SK-N-SH (cell line): ENCODE measurements around the gene SPANXN4. TPM values are rescaled to one million over a fixed set of nuclear protein-coding genes. Genes with fewer than 3 reads are reported as not detected.

ENCODE experiments used
- CTCF ChIA-PET: fragments of 300-600, 350-600 bp; formaldehyde crosslinking; extraction: SDS; loops from one replicate; lab custom pipeline; 2021; lab: Yijun Ruan, JAX
- POLR2A ChIA-PET: fragments of 350-600 bp; sonication (Branson Sonifier 250); formaldehyde crosslinking; extraction: SDS; loops from one replicate; lab custom pipeline; 2020; ENCODE audit warnings: antibody characterized with exemption, inconsistent platforms; lab: Yijun Ruan, JAX
- DNase-seq: peaks from one replicate; pipeline ENCODE4 v3.0.0; 2012
- H2AFZ ChIP-seq: fragments of 200-600 bp; sonication (generic); 2 replicates; pipeline ENCODE4 v1.8.1; 2016; ENCODE audit warnings: antibody characterized with exemption, mild to moderate bottlenecking, low read depth
- H3F3A ChIP-seq: fragments of 200-600 bp; sonication (generic); replicated peaks from 2 replicates; pipeline ENCODE3; 2016; ENCODE audit warnings: antibody characterized with exemption, mild to moderate bottlenecking; ENCODE audit not compliant: insufficient read depth
- H3K27ac ChIP-seq, 2 experiments: fragments of 200-500 bp in 1 of 2; fragments of 200-600 bp in 1 of 2; sonication (Bioruptor generic) in 1 of 2; sonication (generic), shearing (Covaris generic) in 1 of 2; 2 replicates each; pipeline versions ENCODE4 v1.5.1 to v1.6.1; 2014 to 2016; ENCODE audit warnings: low read depth in 2 of 2, inconsistent platforms in 1 of 2, low read length in 1 of 2, mild to moderate bottlenecking in 1 of 2, mixed read lengths in 1 of 2
- H3K27me3 ChIP-seq: fragments of 200-600 bp; sonication (generic), shearing (Covaris generic); 2 replicates; pipeline ENCODE4 v1.6.1; 2016; ENCODE audit warnings: mixed run types; ENCODE audit not compliant: insufficient read depth
- H3K36me3 ChIP-seq, 2 experiments: fragments of 200-500 bp in 1 of 2; fragments of 200-600 bp in 1 of 2; sonication (Bioruptor generic) in 1 of 2; sonication (generic) in 1 of 2; replicated peaks in 1 of 2; 2 replicates each; pipeline versions ENCODE3 to v1.5.1; 2014 to 2016; ENCODE audit warnings: low read length in 1 of 2, mild to moderate bottlenecking in 1 of 2; ENCODE audit not compliant: insufficient read depth in 2 of 2, control insufficient read depth in 1 of 2
- H3K4me1 ChIP-seq, 2 experiments: fragments of 200-500 bp in 1 of 2; fragments of 200-600 bp in 1 of 2; sonication (Bioruptor generic) in 1 of 2; sonication (generic), shearing (Covaris generic) in 1 of 2; 2 replicates each; pipeline versions ENCODE4 v1.5.1 to v1.6.1; 2014 to 2016; ENCODE audit warnings: low read depth in 1 of 2, low read length in 1 of 2, mixed run types in 1 of 2; ENCODE audit not compliant: insufficient read depth in 2 of 2, control insufficient read depth in 1 of 2
- H3K4me2 ChIP-seq: fragments of 200-600 bp; sonication (generic), shearing (Covaris generic); 2 replicates; pipeline ENCODE4 v1.6.1; 2017; ENCODE audit warnings: mixed run types
- H3K4me3 ChIP-seq, 2 experiments: fragments of 200-500 bp in 1 of 2; fragments of 200-600 bp in 1 of 2; sonication (Bioruptor generic) in 1 of 2; sonication (generic), shearing (Covaris generic) in 1 of 2; 2 replicates each; pipeline versions ENCODE4 v1.5.1 to v1.8.1; 2014 to 2016; ENCODE audit warnings: low read depth in 2 of 2, inconsistent platforms in 1 of 2, low read length in 1 of 2, mild to moderate bottlenecking in 1 of 2, mixed read lengths in 1 of 2, moderate library complexity in 1 of 2
- H3K79me2 ChIP-seq: fragments of 200-600 bp; sonication (generic); 2 replicates; pipeline ENCODE4 v1.8.1; 2017; ENCODE audit warnings: mild to moderate bottlenecking; ENCODE audit not compliant: insufficient read depth
- H3K9ac ChIP-seq: fragments of 200-600 bp; sonication (generic); 2 replicates; pipeline ENCODE4 v1.6.1; 2017; ENCODE audit warnings: mixed run types
- H3K9me2 ChIP-seq: fragments of 200-600 bp; sonication (generic); 2 replicates; pipeline ENCODE4 v1.6.1; 2017; ENCODE audit warnings: mixed run types
- H3K9me3 ChIP-seq: fragments of 200-600 bp; sonication (generic); 2 replicates; pipeline ENCODE4 v1.6.1; 2017; ENCODE audit warnings: mixed run types, mild to moderate bottlenecking, moderate library complexity
- H4K20me1 ChIP-seq: fragments of 200-600 bp; sonication (generic); 2 replicates; pipeline ENCODE4 v1.6.1; 2017; ENCODE audit warnings: mild to moderate bottlenecking, mixed run types; ENCODE audit not compliant: insufficient read depth
- CHD2 ChIP-seq: fragments of 150-350 bp; IDR thresholded peaks from 2 replicates; pipeline ENCODE4 v1.6.1; 2018; ENCODE audit warnings: low read length; ENCODE audit not compliant: partially characterized antibody
- ELF1 ChIP-seq: IDR thresholded peaks from 2 replicates; pipeline ENCODE4 v1.4.0; 2012
- FOSL2 ChIP-seq: IDR thresholded peaks from 2 replicates; pipeline ENCODE4 v1.4.0; 2012; ENCODE audit warnings: low read depth, mild to moderate bottlenecking, moderate library complexity, borderline replicate concordance
- FOXM1 ChIP-seq: IDR thresholded peaks from 2 replicates; pipeline ENCODE4 v1.4.0; 2012; ENCODE audit warnings: low read depth, mild to moderate bottlenecking
- IRF3 ChIP-seq: fragments of 150-350 bp; IDR thresholded peaks from 2 replicates; pipeline ENCODE4 v1.6.1; 2016; ENCODE audit warnings: mild to moderate bottlenecking, low read depth, low read length
- MAX ChIP-seq: IDR thresholded peaks from 2 replicates; pipeline ENCODE4 v1.4.0; 2012; ENCODE audit warnings: low read depth
- MEF2A ChIP-seq: IDR thresholded peaks from 2 replicates; pipeline ENCODE4 v1.4.0; 2012; ENCODE audit warnings: low read depth, borderline replicate concordance
- NFIC ChIP-seq: IDR thresholded peaks from 2 replicates; pipeline ENCODE4 v1.4.0; 2012; ENCODE audit warnings: borderline replicate concordance
- NRF1 ChIP-seq: IDR thresholded peaks from 2 replicates; pipeline ENCODE4 v1.6.1; 2012; ENCODE audit warnings: low read depth, mild to moderate bottlenecking, low read length
- PBX3 ChIP-seq: IDR thresholded peaks from 2 replicates; pipeline ENCODE4; 2012
- REST ChIP-seq: IDR thresholded peaks from 2 replicates; pipeline ENCODE4 v1.6.1; 2012; ENCODE audit warnings: mild to moderate bottlenecking, low read depth, low read length, moderate library complexity
- SIN3A ChIP-seq: IDR thresholded peaks from 2 replicates; pipeline ENCODE4 v1.6.1; 2012; ENCODE audit warnings: low read depth, mild to moderate bottlenecking, low read length, moderate library complexity, borderline replicate concordance
- SMC3 ChIP-seq: IDR thresholded peaks from 2 replicates; pipeline ENCODE4 v1.6.1; 2012; ENCODE audit warnings: low read depth, low read length, improper control_type of control experiment
- YY1 ChIP-seq: IDR thresholded peaks from 2 replicates; pipeline ENCODE4 v1.4.0; 2012; ENCODE audit warnings: low read depth, mild to moderate bottlenecking
- WGBS: methylation state at CpG from one replicate; pipeline ENCODE4 v1.1.6; 2017; ENCODE audit warnings: low lambda C conversion rate; 5-methylcytosine and 5-hydroxymethylcytosine counted together
- polyA plus RNA-seq, 3 experiments: library from polyadenylated mRNA; depleted of rRNA; stranded (reverse); fragments of >200 nt; gene quantifications; 2 replicates each; pipeline ENCODE4 v1.2.3, GENCODE V29; 2012

SPANXN4 gene
- polyA plus RNA-seq, 1 of the 3 experiments (the other 2 are of a cell fraction): not detected

- no peaks in the 10 kb centered on the region for H4K20me1 ChIP-seq
- no peaks in the 10 kb centered on the region for H3K9me2 ChIP-seq
- H2AFZ ChIP-seq: no peak overlapping the region
- no peak overlapping the region for H3K4me3 ChIP-seq
- no peaks in the 10 kb centered on the region; the same call in 1 of the 2 replicates for H3K79me2 ChIP-seq
- H3K27ac ChIP-seq: no peak overlapping the region
- DNase-seq: no peak
- 3% methylated on average over 4 of the region's 4 CpGs for WGBS
- CTCF ChIA-PET: no interaction called here
- no peak for TF ChIP-seq SMC3
- no peak for TF ChIP-seq FOSL2
- no peak for TF ChIP-seq FOXM1
- no peak for TF ChIP-seq REST
- no peak for TF ChIP-seq MEF2A
- no peak for TF ChIP-seq YY1
- no peak for TF ChIP-seq CHD2
- TF ChIP-seq MAX: no peak
- no peak for TF ChIP-seq NFIC
- TF ChIP-seq ELF1: no peak
- no peak for TF ChIP-seq PBX3
- TF ChIP-seq NRF1: no peak
- TF ChIP-seq IRF3: no peak
- no peak for TF ChIP-seq SIN3A
- TF ChIP-seq, all 33 proteins: peak for 0
- H3F3A ChIP-seq: no peaks in the 10 kb centered on the region
- no peaks in the 10 kb centered on the region for H3K27me3 ChIP-seq
- no peak overlapping the region for H3K9ac ChIP-seq
- H3K36me3 ChIP-seq: no peaks in the 10 kb centered on the region
- H3K4me2 ChIP-seq: no peak overlapping the region
- H3K9me3 ChIP-seq: no peaks in the 10 kb centered on the region
- no peaks in the 10 kb centered on the region for H3K4me1 ChIP-seq
- POLR2A ChIA-PET: no interaction called here
Measured at GRCh38 chrX:143058120-143058519, 32.4 kb downstream of the SPANXN4 start.
